Measurements from ENCODE around the gene SMC1B. TPM values are rescaled to one million over a fixed set of nuclear protein-coding genes. Genes with fewer than 3 reads are reported as not detected.

SMC1B gene
- total and polyA plus RNA-seq, 9 of the 15 experiments (the other 6 are each of a cell fraction or from before 2014, with no cell fraction given) = 0.03 TPM; not detected in 8

DNA sequence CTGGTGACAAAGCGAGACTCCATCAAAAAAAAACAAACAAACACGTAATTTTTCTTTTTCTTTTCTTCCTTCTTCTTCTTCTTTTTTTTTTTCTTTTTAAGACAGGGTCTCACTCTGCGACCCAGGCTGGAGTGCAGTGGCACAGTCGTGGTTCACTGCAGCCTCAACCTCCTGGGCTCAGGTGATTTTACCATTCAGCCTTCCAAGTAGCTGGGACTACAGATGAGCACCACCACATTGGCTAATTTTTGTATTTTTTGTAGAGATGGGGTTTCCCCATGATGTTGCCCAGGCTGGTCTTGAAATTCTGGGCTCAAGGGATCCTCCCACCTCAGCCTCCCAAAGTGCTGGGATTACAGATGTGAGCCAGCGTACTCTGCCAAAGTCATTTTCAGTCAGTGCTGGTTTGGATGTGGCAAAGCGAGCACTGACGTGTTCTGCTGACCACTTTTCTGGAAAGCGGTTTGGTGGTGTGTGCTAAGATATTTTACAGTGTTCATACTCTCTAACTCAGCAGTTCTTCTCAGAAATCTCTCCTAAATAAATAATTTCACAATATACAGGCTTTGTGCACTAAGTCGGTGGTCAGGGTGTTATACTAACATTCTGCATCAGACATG, 92.9 kb downstream of the SMC1B start:
- ChIA-PET POLR2A (no interaction called here), CTCF (ENCODE audit: low intra/inter-chr PET ratio) (no interaction called here)
- Histone ChIP-seq H2AFZ (ENCODE audit: low read depth, low read length) (no peak overlapping the region), H4K20me1 (replicated peaks; ENCODE audit: control insufficient read depth, insufficient read depth, low read length) (peaks cover 25% of the 10 kb centered on the region; the same call in 1 of the 2 replicates), H3K4me2 (ENCODE audit: insufficient read depth, low read length) (no peak overlapping the region), H3K9me3 (replicated peaks; ENCODE audit: control insufficient read depth, insufficient read depth, low read depth, low read length) (no peaks in the 10 kb centered on the region), H3K9ac (ENCODE audit: insufficient read depth in 1 of 2, low read depth in 2 of 2, low read length in 2 of 2) (no peak overlapping the region), H3K36me3 (ENCODE audit: control insufficient read depth, insufficient read depth, low read length) (peaks cover 72% of the 10 kb centered on the region), H3K4me3 (no peak overlapping the region), H3K27me3 (ENCODE audit: control insufficient read depth in 2 of 2, insufficient read depth in 2 of 2, low read length in 2 of 2) (no peaks in the 10 kb centered on the region), H3K4me1 (replicated peaks in 1 of 2; ENCODE audit: control insufficient read depth in 2 of 2, insufficient read depth in 2 of 2, low read length in 2 of 2) (peaks cover 14 to 40% of the 10 kb centered on the region in 2 experiments), H3K9me1 (ENCODE audit: control insufficient read depth, insufficient read depth, low read length) (peaks cover 7% of the 10 kb centered on the region), H3K79me2 (ENCODE audit: control insufficient read depth, insufficient read depth, low read length) (peaks cover 77% of the 10 kb centered on the region), H3K27ac (ENCODE audit: extremely low read depth, low read depth, low read length) (no peak overlapping the region)
- ATAC-seq (no peak), FAIRE-seq (no peak), DNase-seq (ENCODE audit: extremely low read depth in 1 of 4, low spot score in 3 of 4) (no peak)
- BruUV-seq (replicated peaks) = no TSS peak
- 95% methylated on average over 5 of the region's 9 CpGs for WGBS (ENCODE audit: insufficient coverage, low coverage, missing lambda C conversion rate)
- intact Hi-C loops (cut with micrococcal nuclease) = no loop called here
- in situ Hi-C loops (cut with MboI) = no loop called here
- no peak for TF ChIP-seq NFATC3 (IDR thresholded peaks at IDR 0.05)
- TF ChIP-seq ZNF212 (CRISPR knock-in tag; IDR thresholded peaks at IDR 0.05) = no peak
- TF ChIP-seq, protein P1, sequence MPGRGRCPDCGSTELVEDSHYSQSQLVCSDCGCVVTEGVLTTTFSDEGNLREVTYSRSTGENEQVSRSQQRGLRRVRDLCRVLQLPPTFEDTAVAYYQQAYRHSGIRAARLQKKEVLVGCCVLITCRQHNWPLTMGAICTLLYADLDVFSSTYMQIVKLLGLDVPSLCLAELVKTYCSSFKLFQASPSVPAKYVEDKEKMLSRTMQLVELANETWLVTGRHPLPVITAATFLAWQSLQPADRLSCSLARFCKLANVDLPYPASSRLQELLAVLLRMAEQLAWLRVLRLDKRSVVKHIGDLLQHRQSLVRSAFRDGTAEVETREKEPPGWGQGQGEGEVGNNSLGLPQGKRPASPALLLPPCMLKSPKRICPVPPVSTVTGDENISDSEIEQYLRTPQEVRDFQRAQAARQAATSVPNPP (IDR thresholded peaks at IDR 0.05; ENCODE audit: borderline replicate concordance, insufficient read depth, insufficient read length) = no peak
- TF ChIP-seq HNRNPH1 (optimal IDR thresholded peaks at IDR 0.05; ENCODE audit: low read depth, low read length) = no peak
- no peak for TF ChIP-seq TBP (optimal IDR thresholded peaks at IDR 0.05; ENCODE audit: low read depth, low read length)
- TF ChIP-seq, protein P2, sequence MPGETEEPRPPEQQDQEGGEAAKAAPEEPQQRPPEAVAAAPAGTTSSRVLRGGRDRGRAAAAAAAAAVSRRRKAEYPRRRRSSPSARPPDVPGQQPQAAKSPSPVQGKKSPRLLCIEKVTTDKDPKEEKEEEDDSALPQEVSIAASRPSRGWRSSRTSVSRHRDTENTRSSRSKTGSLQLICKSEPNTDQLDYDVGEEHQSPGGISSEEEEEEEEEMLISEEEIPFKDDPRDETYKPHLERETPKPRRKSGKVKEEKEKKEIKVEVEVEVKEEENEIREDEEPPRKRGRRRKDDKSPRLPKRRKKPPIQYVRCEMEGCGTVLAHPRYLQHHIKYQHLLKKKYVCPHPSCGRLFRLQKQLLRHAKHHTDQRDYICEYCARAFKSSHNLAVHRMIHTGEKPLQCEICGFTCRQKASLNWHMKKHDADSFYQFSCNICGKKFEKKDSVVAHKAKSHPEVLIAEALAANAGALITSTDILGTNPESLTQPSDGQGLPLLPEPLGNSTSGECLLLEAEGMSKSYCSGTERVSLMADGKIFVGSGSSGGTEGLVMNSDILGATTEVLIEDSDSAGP (CRISPR knock-in tag; IDR thresholded peaks at IDR 0.05) = no peak
- TF ChIP-seq, protein P3, sequence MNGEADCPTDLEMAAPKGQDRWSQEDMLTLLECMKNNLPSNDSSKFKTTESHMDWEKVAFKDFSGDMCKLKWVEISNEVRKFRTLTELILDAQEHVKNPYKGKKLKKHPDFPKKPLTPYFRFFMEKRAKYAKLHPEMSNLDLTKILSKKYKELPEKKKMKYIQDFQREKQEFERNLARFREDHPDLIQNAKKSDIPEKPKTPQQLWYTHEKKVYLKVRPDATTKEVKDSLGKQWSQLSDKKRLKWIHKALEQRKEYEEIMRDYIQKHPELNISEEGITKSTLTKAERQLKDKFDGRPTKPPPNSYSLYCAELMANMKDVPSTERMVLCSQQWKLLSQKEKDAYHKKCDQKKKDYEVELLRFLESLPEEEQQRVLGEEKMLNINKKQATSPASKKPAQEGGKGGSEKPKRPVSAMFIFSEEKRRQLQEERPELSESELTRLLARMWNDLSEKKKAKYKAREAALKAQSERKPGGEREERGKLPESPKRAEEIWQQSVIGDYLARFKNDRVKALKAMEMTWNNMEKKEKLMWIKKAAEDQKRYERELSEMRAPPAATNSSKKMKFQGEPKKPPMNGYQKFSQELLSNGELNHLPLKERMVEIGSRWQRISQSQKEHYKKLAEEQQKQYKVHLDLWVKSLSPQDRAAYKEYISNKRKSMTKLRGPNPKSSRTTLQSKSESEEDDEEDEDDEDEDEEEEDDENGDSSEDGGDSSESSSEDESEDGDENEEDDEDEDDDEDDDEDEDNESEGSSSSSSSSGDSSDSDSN (IDR thresholded peaks at IDR 0.05; ENCODE audit: borderline replicate concordance in 1 of 2, low read depth in 2 of 2, low read length in 2 of 2) = no peak
- no peak for TF ChIP-seq LEF1 (IDR thresholded peaks at IDR 0.05)
- TF ChIP-seq ZZZ3 (IDR thresholded peaks at IDR 0.05) = no peak
- no peak for TF ChIP-seq ILK (tag; IDR thresholded peaks at IDR 0.05; ENCODE audit: borderline replicate concordance, low read depth)
- no peak for TF ChIP-seq NEUROD1 (IDR thresholded peaks at IDR 0.05; ENCODE audit: borderline replicate concordance, low read depth, low read length, partially characterized antibody)
- TF ChIP-seq MTA3 (IDR thresholded peaks at IDR 0.05; ENCODE audit: borderline replicate concordance) = no peak
- TF ChIP-seq PHF21A (IDR thresholded peaks at IDR 0.05; ENCODE audit: borderline replicate concordance, low read depth) = no peak
- TF ChIP-seq PPARD (CRISPR knock-in tag; IDR thresholded peaks at IDR 0.05) = no peak
- no peak for TF ChIP-seq SAP30 (IDR thresholded peaks at IDR 0.05; ENCODE audit: borderline replicate concordance, insufficient read depth, low read depth, low read length, poor library complexity, severe bottlenecking)
- TF ChIP-seq RNF2 (IDR thresholded peaks at IDR 0.05) = no peak
- no peak for TF ChIP-seq TEAD4 (IDR thresholded peaks at IDR 0.05; ENCODE audit: low read length)
- TF ChIP-seq TEAD4 (CRISPR knock-in tag; IDR thresholded peaks at IDR 0.05; ENCODE audit: borderline replicate concordance) = no peak
- no peak for TF ChIP-seq NR3C1 (CRISPR knock-in tag; IDR thresholded peaks at IDR 0.05)

Measured in K562 (cell line).